ENCODE measurements around the gene CCDC170. TPM values are rescaled to one million over a fixed set of nuclear protein-coding genes. Genes with fewer than 3 reads are reported as not detected.

The CCDC170 gene
- total RNA-seq, 1 donor from 2014 or later: 0.20 TPM

DNA sequence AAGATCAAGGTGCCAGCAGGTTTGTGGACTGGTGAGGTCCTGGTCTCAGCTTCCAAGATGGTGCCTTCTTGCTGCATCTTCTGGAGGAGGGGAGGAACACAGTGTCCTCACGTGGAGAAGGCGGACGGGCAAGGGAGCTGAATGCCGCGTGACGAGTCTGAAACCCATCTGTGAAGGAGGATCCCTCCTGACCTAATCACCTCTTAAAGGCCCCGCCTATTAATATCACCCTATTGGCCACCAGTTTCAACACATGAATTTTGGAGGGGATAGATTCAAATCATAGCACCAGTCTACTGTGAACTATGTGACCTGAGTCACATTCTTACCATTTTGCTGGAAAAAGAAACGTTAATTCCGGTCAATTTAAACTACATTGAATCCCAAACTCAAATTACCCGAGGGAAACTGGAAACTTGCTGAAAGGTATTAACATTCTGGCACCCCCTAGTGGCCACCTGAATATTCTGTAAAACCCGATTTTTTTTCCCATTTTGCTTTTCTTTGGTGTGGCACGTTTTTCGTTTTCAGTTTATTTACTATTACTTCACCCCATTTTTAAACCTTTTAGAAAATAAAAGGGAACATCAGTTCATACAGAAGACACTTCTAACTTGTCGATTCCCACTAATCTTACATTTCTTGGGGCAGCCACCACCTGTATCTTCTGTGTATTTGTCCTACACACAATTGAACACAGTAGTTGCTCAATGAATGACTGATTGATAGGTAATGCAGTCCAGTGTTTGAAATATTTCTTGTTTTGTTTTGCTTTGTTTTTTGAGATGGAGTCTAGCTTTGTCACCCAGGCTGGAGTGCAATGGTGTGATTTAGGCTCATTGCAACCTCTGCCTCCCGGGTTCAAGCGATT is 17.9 kb upstream of the CCDC170 start:
- DNase-seq (ENCODE audit: low spot score): no peak
- no peaks in the 10 kb centered on the region for H3K36me3 Mint-ChIP-seq (ENCODE audit: low read depth)
- no peaks in the 10 kb centered on the region for H3K9me3 Mint-ChIP-seq (ENCODE audit: low read depth)
- H3K4me3 Mint-ChIP-seq (ENCODE audit: unreplicated experiment): no peak overlapping the region
- no peaks in the 10 kb centered on the region for H3K27me3 Mint-ChIP-seq (ENCODE audit: low read depth)
- peaks cover 9% of the 10 kb centered on the region for H3K4me1 Mint-ChIP-seq (ENCODE audit: low read depth)
- no peak overlapping the region for H3K27ac Mint-ChIP-seq (ENCODE audit: unreplicated experiment)
- TF ChIP-seq, protein P1, sequence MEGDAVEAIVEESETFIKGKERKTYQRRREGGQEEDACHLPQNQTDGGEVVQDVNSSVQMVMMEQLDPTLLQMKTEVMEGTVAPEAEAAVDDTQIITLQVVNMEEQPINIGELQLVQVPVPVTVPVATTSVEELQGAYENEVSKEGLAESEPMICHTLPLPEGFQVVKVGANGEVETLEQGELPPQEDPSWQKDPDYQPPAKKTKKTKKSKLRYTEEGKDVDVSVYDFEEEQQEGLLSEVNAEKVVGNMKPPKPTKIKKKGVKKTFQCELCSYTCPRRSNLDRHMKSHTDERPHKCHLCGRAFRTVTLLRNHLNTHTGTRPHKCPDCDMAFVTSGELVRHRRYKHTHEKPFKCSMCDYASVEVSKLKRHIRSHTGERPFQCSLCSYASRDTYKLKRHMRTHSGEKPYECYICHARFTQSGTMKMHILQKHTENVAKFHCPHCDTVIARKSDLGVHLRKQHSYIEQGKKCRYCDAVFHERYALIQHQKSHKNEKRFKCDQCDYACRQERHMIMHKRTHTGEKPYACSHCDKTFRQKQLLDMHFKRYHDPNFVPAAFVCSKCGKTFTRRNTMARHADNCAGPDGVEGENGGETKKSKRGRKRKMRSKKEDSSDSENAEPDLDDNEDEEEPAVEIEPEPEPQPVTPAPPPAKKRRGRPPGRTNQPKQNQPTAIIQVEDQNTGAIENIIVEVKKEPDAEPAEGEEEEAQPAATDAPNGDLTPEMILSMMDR (IDR thresholded peaks at IDR 0.05): peak; percentile 96

DNA sequence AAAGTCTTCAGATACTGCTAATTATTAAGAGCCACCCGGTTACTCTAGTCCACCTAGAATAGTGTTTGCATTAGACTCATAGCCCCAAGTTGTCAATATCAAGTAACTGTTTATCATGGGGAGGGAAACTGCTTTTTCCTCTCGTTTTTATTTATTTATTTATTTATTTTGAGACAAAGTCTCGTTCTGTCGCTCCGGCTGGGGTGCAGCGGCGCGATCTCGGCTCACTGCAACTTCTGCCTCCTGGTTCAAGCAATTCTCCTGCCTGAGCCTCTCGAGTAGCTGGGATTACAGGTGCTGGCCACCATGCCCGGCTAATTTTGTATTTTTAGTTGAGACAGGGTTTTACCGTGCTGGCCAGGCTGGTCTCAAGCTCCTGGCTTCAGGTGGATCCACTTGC is 16.1 kb upstream of the CCDC170 start:
- TF ChIP-seq, protein P1 (IDR thresholded peaks at IDR 0.05): no peak
- H3K4me3 Mint-ChIP-seq (ENCODE audit: unreplicated experiment): no peak overlapping the region
- no peak for DNase-seq (ENCODE audit: low spot score)
- H3K4me1 Mint-ChIP-seq (ENCODE audit: low read depth): peaks cover 18% of the 10 kb centered on the region
- no peak overlapping the region for H3K27ac Mint-ChIP-seq (ENCODE audit: unreplicated experiment)
- no peaks in the 10 kb centered on the region for H3K27me3 Mint-ChIP-seq (ENCODE audit: low read depth)
- no peaks in the 10 kb centered on the region for H3K9me3 Mint-ChIP-seq (ENCODE audit: low read depth)
- no peaks in the 10 kb centered on the region for H3K36me3 Mint-ChIP-seq (ENCODE audit: low read depth)

DNA sequence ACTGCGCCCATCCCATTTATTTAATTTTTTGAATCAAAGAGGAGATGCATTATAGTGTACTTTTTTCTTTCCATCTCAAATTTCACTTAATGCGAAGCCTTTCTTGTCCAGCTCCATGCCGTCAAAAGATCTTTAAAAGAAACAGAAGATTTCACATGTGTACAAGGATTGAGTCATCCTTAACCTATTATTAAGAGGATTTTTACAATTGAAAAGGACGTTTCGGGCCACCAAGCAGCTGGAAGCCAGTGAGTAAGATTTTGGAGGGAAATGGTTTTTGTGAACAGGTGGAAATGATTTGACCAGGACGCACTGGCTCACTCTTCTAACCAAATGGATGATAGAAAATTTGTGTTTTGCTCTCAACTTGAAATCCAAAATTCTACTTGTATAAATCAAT is 15.1 kb upstream of the CCDC170 start:
- H3K4me3 Mint-ChIP-seq (ENCODE audit: unreplicated experiment): no peak overlapping the region
- TF ChIP-seq, protein P1 (IDR thresholded peaks at IDR 0.05): no peak
- no peak for DNase-seq (ENCODE audit: low spot score)
- H3K36me3 Mint-ChIP-seq (ENCODE audit: low read depth): no peaks in the 10 kb centered on the region
- H3K27ac Mint-ChIP-seq (ENCODE audit: unreplicated experiment): no peak overlapping the region
- H3K9me3 Mint-ChIP-seq (ENCODE audit: low read depth): no peaks in the 10 kb centered on the region
- peaks cover 19% of the 10 kb centered on the region for H3K4me1 Mint-ChIP-seq (ENCODE audit: low read depth)
- no peaks in the 10 kb centered on the region for H3K27me3 Mint-ChIP-seq (ENCODE audit: low read depth)

DNA sequence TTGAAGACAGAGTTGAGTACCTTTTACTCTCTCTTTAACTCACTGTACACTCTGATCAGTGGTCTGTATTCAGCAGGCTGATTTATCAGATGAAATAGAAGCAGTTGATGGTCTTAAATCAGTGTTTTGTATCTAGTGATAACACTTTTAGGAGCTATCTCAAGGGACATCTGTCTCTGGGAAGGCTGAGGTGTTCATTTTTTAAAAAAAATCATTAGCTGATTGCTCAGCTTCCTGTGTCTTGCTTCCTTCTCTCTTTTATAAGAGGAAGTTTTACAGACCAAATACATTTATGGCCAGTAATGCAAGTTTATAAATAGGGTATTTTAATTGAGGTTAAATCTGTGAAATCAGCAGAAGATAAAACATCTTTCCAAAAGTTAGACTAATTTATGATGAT is 12.0 kb upstream of the CCDC170 start:
- Mint-ChIP-seq H3K4me3 (ENCODE audit: unreplicated experiment) (no peak overlapping the region), H3K9me3 (ENCODE audit: low read depth) (no peaks in the 10 kb centered on the region), H3K27ac (ENCODE audit: unreplicated experiment) (no peak overlapping the region), H3K36me3 (ENCODE audit: low read depth) (no peaks in the 10 kb centered on the region), H3K4me1 (ENCODE audit: low read depth) (peaks cover 10% of the 10 kb centered on the region), H3K27me3 (ENCODE audit: low read depth) (no peaks in the 10 kb centered on the region)
- TF ChIP-seq, protein P1 (IDR thresholded peaks at IDR 0.05): no peak
- DNase-seq (ENCODE audit: low spot score): no peak

DNA sequence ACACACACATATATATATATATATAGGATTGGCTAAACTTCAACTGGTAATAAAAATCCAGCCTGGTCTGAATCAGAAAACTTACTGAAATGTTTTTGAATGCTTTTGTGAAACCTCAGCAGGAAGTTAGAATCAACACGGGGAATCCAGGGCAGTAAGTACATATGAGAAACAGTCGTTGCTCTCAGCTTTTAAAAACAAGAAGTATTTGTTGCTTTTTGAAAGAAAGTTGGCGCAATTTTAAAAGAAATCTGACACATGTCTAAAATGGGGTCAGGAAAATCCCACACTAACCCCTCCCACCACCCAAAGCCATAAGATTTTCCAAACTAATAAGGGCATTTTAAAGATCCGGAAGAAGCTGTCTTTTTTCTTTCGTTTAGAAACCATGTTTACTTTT is 11.5 kb upstream of the CCDC170 start:
- no peak for DNase-seq (ENCODE audit: low spot score)
- Mint-ChIP-seq H3K9me3 (ENCODE audit: low read depth) (no peaks in the 10 kb centered on the region), H3K27me3 (ENCODE audit: low read depth) (no peaks in the 10 kb centered on the region), H3K4me1 (ENCODE audit: low read depth) (peaks cover 10% of the 10 kb centered on the region), H3K4me3 (ENCODE audit: unreplicated experiment) (peak overlapping the region; percentile 42), H3K36me3 (ENCODE audit: low read depth) (no peaks in the 10 kb centered on the region), H3K27ac (ENCODE audit: unreplicated experiment) (peak overlapping the region; percentile 89)
- TF ChIP-seq, protein P1 (IDR thresholded peaks at IDR 0.05): no peak
